Skeletal muscle tissue (tissue), 4 donors: ENCODE data around the gene GPR68. TPM values are rescaled to one million over a fixed set of nuclear protein-coding genes. Genes with fewer than 3 reads are reported as not detected.
"Not testable (repeated sequence)": the region's sequence is repeated elsewhere in the genome, so short reads cannot be mapped to it uniquely, and the experiment has no call there.

ENCODE experiments used
- H3K27ac ChIP-seq: one replicate; pipeline ENCODE4 v1.7.0; 2013; ENCODE audit warnings: mild to moderate bottlenecking, low read depth, low read length, inconsistent platforms
- H3K27me3 ChIP-seq, 3 donors: one replicate each; pipeline ENCODE4 v1.7.0; 2013; ENCODE audit warnings: low read length in 3 of 3; ENCODE audit not compliant: control insufficient read depth in 3 of 3, insufficient read depth in 3 of 3
- H3K36me3 ChIP-seq, 3 donors: one replicate each; pipeline ENCODE4 v1.7.0; 2013; ENCODE audit warnings: low read length in 3 of 3; ENCODE audit not compliant: control insufficient read depth in 3 of 3, insufficient read depth in 3 of 3
- H3K4me1 ChIP-seq, 3 donors: one replicate each; pipeline ENCODE4 v1.7.0; 2013; ENCODE audit warnings: low read length in 3 of 3, mild to moderate bottlenecking in 3 of 3; ENCODE audit not compliant: control insufficient read depth in 3 of 3, insufficient read depth in 3 of 3
- H3K4me3 ChIP-seq, 3 donors: one replicate each; pipeline ENCODE4 v1.7.0; 2013; ENCODE audit warnings: low read length in 3 of 3
- H3K9ac ChIP-seq, 3 donors: one replicate each; pipeline ENCODE4 v1.7.0; 2013; ENCODE audit warnings: low read length in 3 of 3, mild to moderate bottlenecking in 3 of 3, moderate library complexity in 2 of 3, low read depth in 1 of 3
- H3K9me3 ChIP-seq, 3 donors: one replicate each; pipeline ENCODE4 v1.7.0; 2013; ENCODE audit warnings: low read length in 3 of 3; ENCODE audit not compliant: control insufficient read depth in 3 of 3
- total RNA-seq: library from RNA; depleted of rRNA; stranded (reverse); fragments of >200 nt; gene quantifications from one replicate; pipeline ENCODE4 v1.2.3, GENCODE V29; 2014
- donor health status: Osteomylitis.

The GPR68 gene
- total RNA-seq, 1 donor from 2014 or later = 0.52 TPM

DNA sequence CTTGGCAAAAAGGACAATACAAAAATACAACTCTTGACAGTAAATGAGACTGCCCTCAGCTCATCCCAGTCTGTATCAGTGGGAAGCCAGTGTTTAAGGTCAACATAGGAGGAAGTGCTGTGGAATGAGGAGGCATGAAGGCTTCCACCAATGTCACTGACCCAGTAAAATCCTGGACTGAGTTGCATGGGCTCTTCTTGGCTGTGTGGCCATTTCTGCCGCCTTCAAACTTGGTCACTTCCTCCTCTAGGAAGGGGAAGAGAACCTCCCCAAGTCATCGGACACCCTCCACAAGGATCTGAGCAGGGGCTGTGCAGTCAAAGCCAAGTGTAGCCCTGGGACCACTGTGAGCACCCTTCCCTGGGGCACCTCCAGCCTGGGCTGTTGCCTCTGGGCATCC lies 11.9 kb downstream of the GPR68 start:
- Histone ChIP-seq H3K4me1 (peaks cover 2 to 7% (median 2%) of the 10 kb centered on the region in 3 donors), H3K9ac (no peak overlapping the region), H3K9me3 (peaks cover 0 to 4% (median 0%) of the 10 kb centered on the region in 3 donors), H3K4me3 (no peak overlapping the region), H3K36me3 (peaks cover 7 to 18% (median 16%) of the 10 kb centered on the region in 3 donors), H3K27ac (no peak overlapping the region), H3K27me3 (no peaks in the 10 kb centered on the region)

DNA sequence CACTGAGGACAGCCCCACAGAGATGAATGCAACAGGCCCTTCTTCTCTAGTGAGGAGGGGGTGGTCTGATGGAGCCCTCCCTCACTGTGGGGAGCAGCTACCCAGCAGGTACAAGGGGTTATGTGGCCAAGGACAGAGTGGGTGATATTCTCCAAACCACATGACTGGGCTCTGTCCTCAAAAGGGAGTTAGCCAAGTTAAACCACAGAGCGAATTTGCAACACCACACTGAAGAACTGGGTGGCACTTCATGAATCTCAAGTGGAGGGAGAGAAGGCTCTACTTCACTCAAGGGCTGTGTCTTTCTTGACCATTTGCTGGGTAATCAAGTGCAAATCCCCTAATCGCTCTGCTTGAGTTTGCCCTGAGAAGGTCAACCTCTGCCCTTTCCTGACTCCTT lies 12.5 kb downstream of the GPR68 start:
- Histone ChIP-seq H3K27ac (no peak overlapping the region), H3K9me3 (peaks cover 0 to 4% (median 0%) of the 10 kb centered on the region in 3 donors), H3K4me3 (no peak overlapping the region), H3K36me3 (peaks cover 12 to 22% (median 16%) of the 10 kb centered on the region in 3 donors), H3K27me3 (no peaks in the 10 kb centered on the region), H3K9ac (no peak overlapping the region), H3K4me1 (peaks cover 2 to 7% (median 2%) of the 10 kb centered on the region in 3 donors)

DNA sequence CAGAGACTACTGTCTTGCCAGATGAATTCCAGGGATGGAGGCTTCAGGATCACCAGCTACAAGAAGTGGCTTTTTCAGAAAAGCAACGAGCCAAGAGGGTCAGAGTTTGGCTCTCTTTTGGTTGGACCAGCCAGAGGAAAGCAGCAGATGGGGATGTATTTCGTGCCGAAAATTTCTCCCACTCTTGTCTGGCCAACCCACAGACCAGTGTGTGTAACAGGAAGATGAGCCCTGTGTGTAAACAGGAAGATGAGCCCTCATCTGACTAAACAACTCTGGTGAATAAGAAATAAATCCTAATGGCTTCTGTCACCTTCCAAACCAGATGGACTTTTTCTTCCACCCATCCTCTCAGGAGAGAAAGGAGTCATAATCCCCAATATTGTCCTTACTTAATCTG lies 13.1 kb downstream of the GPR68 start:
- Histone ChIP-seq H3K4me1 (peaks cover 2 to 7% (median 2%) of the 10 kb centered on the region in 3 donors), H3K4me3 (no peak overlapping the region), H3K36me3 (peaks cover 12 to 22% (median 16%) of the 10 kb centered on the region in 3 donors)

GRCh38 chr14:91230397-91231035 lies 14.0 kb downstream of the GPR68 start:
- no peak overlapping the region for H3K27ac ChIP-seq
- no peak overlapping the region for H3K9ac ChIP-seq
- H3K4me3 ChIP-seq = no peak overlapping the region
- peaks cover 0 to 4% (median 0%) of the 10 kb centered on the region in 3 donors for H3K9me3 ChIP-seq
- H3K27me3 ChIP-seq = no peaks in the 10 kb centered on the region
- peaks cover 2 to 7% (median 2%) of the 10 kb centered on the region in 3 donors for H3K4me1 ChIP-seq
- peaks cover 12 to 22% (median 16%) of the 10 kb centered on the region in 3 donors for H3K36me3 ChIP-seq

More for the DNA sequence above, 13.1 kb downstream of the GPR68 start:
- Histone ChIP-seq H3K9ac (no peak overlapping the region), H3K27me3 (no peaks in the 10 kb centered on the region), H3K27ac (no peak overlapping the region), H3K9me3 (peaks cover 0 to 4% (median 0%) of the 10 kb centered on the region in 3 donors)

DNA sequence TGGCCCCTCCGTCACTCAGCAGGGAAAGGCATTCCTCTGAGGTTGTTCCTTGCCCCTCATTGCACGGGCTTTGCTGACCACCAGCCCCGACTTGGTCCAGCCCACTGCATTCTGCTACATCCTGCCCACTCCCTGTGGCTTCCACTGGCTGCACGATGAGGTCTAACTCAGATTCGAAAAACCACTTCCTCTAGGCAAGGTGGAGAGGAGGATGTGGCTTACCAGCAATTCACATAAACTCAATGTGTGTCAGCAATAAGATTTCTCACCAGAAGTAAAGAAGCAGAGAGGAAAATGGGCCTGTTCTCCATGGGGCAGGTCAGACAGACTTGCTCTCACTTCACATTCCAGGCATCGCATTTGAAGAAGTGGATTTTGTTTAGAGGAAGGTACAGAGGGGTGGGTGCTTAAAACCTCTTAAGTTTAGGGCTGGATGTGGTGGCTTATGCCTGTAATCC lies 14.7 kb downstream of the GPR68 start:
- H3K4me1 ChIP-seq = peaks cover 2 to 7% (median 2%) of the 10 kb centered on the region in 3 donors
- no peak overlapping the region for H3K4me3 ChIP-seq
- H3K36me3 ChIP-seq = peaks cover 20 to 29% (median 20%) of the 10 kb centered on the region in 3 donors
- H3K27me3 ChIP-seq = no peaks in the 10 kb centered on the region
- H3K9me3 ChIP-seq = peaks cover 0 to 4% (median 0%) of the 10 kb centered on the region in 3 donors
- H3K9ac ChIP-seq = no peak overlapping the region
- no peak overlapping the region for H3K27ac ChIP-seq

- no peaks in the 10 kb centered on the region for H3K27me3 ChIP-seq
- no peak overlapping the region for H3K4me3 ChIP-seq
- peaks cover 2 to 7% (median 2%) of the 10 kb centered on the region in 3 donors for H3K4me1 ChIP-seq
- H3K9ac ChIP-seq = no peak overlapping the region
- peaks cover 0 to 2% (median 0%) of the 10 kb centered on the region in 3 donors for H3K9me3 ChIP-seq
- H3K27ac ChIP-seq = no peak overlapping the region
- H3K36me3 ChIP-seq = peaks cover 23 to 36% (median 26%) of the 10 kb centered on the region in 3 donors
Observed at GRCh38 chr14:91229005-91229382, 15.5 kb downstream of the GPR68 start.

DNA sequence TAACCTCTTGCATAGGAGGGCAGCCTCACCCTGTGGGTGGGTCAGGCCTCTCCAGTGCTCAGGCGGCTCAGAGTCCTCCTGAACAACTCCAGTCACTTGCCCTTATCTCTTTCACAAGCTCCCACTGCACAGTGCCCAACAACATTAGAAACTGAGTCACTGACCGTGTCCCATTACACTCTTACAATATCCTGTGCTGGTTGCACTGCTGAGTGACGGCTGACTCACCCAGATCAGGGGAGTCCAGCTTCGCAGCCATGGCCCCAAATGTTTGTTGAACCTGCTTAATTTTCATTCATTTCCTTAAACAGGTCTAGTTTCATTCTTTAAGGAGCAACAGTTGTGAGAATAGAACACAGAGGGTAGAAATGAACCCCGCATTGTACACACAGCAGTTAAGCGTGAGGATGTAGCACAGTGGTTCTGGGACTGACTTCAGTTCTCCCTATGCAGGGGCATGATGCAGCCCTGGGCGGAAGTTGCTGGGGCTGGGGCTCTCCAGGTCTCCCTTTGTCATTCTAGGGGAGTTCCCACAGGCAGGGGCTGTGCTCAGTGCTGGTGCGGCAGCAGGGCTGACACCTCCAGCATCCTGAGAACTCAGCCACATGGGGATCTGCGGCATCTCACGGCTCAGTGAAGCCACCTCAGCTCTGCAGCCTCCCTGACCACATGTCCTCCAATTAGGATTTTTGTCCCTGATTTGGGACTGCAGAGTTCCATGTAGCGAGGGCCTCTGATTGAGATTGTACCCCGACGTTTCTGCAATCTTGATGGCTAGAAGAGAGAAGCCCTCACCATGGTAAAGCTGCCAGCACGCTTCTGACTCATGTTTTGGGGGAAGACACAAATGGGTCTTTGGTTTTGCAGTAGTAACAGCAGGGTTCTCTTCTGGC lies 16.1 kb downstream of the GPR68 start:
- Histone ChIP-seq H3K27ac (no peak overlapping the region), H3K4me1 (peaks cover 2 to 7% (median 2%) of the 10 kb centered on the region in 3 donors), H3K36me3 (peaks cover 23 to 38% (median 29%) of the 10 kb centered on the region in 3 donors)

GRCh38 chr14:91227183-91227628 lies 17.3 kb downstream of the GPR68 start:
- H3K27me3 ChIP-seq = no peaks in the 10 kb centered on the region
- no peak overlapping the region for H3K9ac ChIP-seq
- peaks cover 0 to 2% (median 0%) of the 10 kb centered on the region in 3 donors for H3K9me3 ChIP-seq
- H3K36me3 ChIP-seq = peaks cover 25 to 38% (median 29%) of the 10 kb centered on the region in 3 donors
- no peak overlapping the region for H3K4me3 ChIP-seq
- H3K4me1 ChIP-seq = peaks cover 2 to 4% (median 3%) of the 10 kb centered on the region in 3 donors
- no peak overlapping the region for H3K27ac ChIP-seq

More for the DNA sequence above, 16.1 kb downstream of the GPR68 start:
- peaks cover 0 to 2% (median 0%) of the 10 kb centered on the region in 3 donors for H3K9me3 ChIP-seq
- no peak overlapping the region for H3K9ac ChIP-seq
- H3K27me3 ChIP-seq = no peaks in the 10 kb centered on the region
- H3K4me3 ChIP-seq = no peak overlapping the region

- not testable (repeated sequence) for H3K27me3 ChIP-seq, H3K9me3 ChIP-seq, H3K4me3 ChIP-seq, H3K9ac ChIP-seq, H3K27ac ChIP-seq, H3K4me1 ChIP-seq
- H3K36me3 ChIP-seq = peaks cover 30 to 41% (median 32%) of the 10 kb centered on the region in 3 donors
Observed at GRCh38 chr14:91226360-91226759, 18.1 kb downstream of the GPR68 start.
